Measurements from ENCODE around the gene TF. TPM values are rescaled to one million over a fixed set of nuclear protein-coding genes. Genes with fewer than 3 reads are reported as not detected.

TF gene
- polyA plus RNA-seq, 1 of the 3 experiments (the other 2 are of a cell fraction) = 0.08 TPM

DNA sequence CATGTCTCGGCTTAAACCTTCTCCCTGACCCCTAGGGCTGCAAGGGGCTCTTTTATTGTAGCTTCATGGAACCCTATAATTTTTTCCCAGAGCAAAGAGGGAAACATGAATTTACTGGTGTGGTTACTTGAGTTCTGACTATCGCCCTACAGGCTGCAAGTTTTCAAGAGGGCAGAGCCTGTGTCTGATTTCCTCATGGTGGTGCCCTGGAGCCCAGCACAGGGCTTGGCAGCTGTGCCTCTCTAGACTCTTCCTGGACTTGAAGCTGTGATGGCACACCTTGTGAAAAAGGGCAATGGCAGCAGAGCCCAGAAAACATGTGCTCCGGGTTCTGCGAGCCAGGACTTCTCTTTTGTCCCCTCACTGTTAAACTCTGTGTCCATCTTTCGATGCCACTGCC, 34.2 kb upstream of the TF start:
- H3F3A ChIP-seq (replicated peaks; ENCODE audit: insufficient read depth) = no peaks in the 10 kb centered on the region
- no peaks in the 10 kb centered on the region for H3K79me2 ChIP-seq (ENCODE audit: insufficient read depth)
- no peaks in the 10 kb centered on the region; a peak in 1 of 4 replicates for H3K4me1 ChIP-seq (ENCODE audit: control insufficient read depth in 1 of 2, insufficient read depth in 2 of 2, low read depth in 1 of 2, low read length in 1 of 2)
- no peak for DNase-seq
- CTCF ChIA-PET = interaction anchor here (0.9 kb wide), 1 partner anchor 11 kb away, joined by 3 read pairs; no protein-coding TSS in a partner anchor
- H3K27me3 ChIP-seq (ENCODE audit: insufficient read depth) = peaks cover 18% of the 10 kb centered on the region; the same call in 1 of the 2 replicates
- H2AFZ ChIP-seq (ENCODE audit: low read depth) = no peak overlapping the region
- no peak overlapping the region for H3K27ac ChIP-seq (ENCODE audit: low read depth in 2 of 2, low read length in 1 of 2)
- WGBS (ENCODE audit: low lambda C conversion rate) = 34% methylated on average over 5 of the region's 5 CpGs
- H4K20me1 ChIP-seq (ENCODE audit: insufficient read depth) = no peaks in the 10 kb centered on the region
- H3K36me3 ChIP-seq (replicated peaks in 1 of 2; ENCODE audit: control insufficient read depth in 1 of 2, insufficient read depth in 2 of 2, low read length in 1 of 2) = no peaks in the 10 kb centered on the region
- H3K9me2 ChIP-seq = no peaks in the 10 kb centered on the region
- POLR2A ChIA-PET = no interaction called here
- TF ChIP-seq POLR2AphosphoS5 (IDR thresholded peaks at IDR 0.05; ENCODE audit: low read depth, low read length) (no peak), YY1 (IDR thresholded peaks at IDR 0.05; ENCODE audit: low read depth) (no peak), RXRA (IDR thresholded peaks at IDR 0.05; ENCODE audit: borderline replicate concordance, low read depth) (no peak), TAF1 (IDR thresholded peaks at IDR 0.05; ENCODE audit: borderline replicate concordance, low read depth, low read length) (no peak), MEF2A (IDR thresholded peaks at IDR 0.05; ENCODE audit: borderline replicate concordance, low read depth) (no peak), CHD2 (IDR thresholded peaks at IDR 0.05; ENCODE audit: low read length, partially characterized antibody) (no peak), TCF12 (IDR thresholded peaks at IDR 0.05) (no peak), SIN3A (IDR thresholded peaks at IDR 0.05; ENCODE audit: borderline replicate concordance, low read depth, low read length) (no peak), TEAD4 (IDR thresholded peaks at IDR 0.05; ENCODE audit: borderline replicate concordance, insufficient read depth) (no peak), SMC3 (IDR thresholded peaks at IDR 0.05; ENCODE audit: low read depth, low read length) (no peak), GATA2 (CRISPR knock-in tag; IDR thresholded peaks at IDR 0.05) (no peak), EZH2phosphoT487 (IDR thresholded peaks at IDR 0.05; ENCODE audit: borderline replicate concordance, low read depth) (no peak), FOXJ3 (CRISPR knock-in tag; IDR thresholded peaks at IDR 0.05) (no peak)
- TF ChIP-seq, protein P1, sequence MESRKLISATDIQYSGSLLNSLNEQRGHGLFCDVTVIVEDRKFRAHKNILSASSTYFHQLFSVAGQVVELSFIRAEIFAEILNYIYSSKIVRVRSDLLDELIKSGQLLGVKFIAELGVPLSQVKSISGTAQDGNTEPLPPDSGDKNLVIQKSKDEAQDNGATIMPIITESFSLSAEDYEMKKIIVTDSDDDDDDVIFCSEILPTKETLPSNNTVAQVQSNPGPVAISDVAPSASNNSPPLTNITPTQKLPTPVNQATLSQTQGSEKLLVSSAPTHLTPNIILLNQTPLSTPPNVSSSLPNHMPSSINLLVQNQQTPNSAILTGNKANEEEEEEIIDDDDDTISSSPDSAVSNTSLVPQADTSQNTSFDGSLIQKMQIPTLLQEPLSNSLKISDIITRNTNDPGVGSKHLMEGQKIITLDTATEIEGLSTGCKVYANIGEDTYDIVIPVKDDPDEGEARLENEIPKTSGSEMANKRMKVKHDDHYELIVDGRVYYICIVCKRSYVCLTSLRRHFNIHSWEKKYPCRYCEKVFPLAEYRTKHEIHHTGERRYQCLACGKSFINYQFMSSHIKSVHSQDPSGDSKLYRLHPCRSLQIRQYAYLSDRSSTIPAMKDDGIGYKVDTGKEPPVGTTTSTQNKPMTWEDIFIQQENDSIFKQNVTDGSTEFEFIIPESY (IDR thresholded peaks at IDR 0.05; ENCODE audit: borderline replicate concordance, low read depth) = no peak
- TF ChIP-seq, protein P2, sequence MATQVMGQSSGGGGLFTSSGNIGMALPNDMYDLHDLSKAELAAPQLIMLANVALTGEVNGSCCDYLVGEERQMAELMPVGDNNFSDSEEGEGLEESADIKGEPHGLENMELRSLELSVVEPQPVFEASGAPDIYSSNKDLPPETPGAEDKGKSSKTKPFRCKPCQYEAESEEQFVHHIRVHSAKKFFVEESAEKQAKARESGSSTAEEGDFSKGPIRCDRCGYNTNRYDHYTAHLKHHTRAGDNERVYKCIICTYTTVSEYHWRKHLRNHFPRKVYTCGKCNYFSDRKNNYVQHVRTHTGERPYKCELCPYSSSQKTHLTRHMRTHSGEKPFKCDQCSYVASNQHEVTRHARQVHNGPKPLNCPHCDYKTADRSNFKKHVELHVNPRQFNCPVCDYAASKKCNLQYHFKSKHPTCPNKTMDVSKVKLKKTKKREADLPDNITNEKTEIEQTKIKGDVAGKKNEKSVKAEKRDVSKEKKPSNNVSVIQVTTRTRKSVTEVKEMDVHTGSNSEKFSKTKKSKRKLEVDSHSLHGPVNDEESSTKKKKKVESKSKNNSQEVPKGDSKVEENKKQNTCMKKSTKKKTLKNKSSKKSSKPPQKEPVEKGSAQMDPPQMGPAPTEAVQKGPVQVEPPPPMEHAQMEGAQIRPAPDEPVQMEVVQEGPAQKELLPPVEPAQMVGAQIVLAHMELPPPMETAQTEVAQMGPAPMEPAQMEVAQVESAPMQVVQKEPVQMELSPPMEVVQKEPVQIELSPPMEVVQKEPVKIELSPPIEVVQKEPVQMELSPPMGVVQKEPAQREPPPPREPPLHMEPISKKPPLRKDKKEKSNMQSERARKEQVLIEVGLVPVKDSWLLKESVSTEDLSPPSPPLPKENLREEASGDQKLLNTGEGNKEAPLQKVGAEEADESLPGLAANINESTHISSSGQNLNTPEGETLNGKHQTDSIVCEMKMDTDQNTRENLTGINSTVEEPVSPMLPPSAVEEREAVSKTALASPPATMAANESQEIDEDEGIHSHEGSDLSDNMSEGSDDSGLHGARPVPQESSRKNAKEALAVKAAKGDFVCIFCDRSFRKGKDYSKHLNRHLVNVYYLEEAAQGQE (IDR thresholded peaks at IDR 0.05; ENCODE audit: low read depth, low read length) = no peak
- TF ChIP-seq, protein P3, sequence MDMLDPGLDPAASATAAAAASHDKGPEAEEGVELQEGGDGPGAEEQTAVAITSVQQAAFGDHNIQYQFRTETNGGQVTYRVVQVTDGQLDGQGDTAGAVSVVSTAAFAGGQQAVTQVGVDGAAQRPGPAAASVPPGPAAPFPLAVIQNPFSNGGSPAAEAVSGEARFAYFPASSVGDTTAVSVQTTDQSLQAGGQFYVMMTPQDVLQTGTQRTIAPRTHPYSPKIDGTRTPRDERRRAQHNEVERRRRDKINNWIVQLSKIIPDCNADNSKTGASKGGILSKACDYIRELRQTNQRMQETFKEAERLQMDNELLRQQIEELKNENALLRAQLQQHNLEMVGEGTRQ (IDR thresholded peaks at IDR 0.05; ENCODE audit: borderline replicate concordance, low read depth, low read length) = no peak
- TF ChIP-seq, protein P4, sequence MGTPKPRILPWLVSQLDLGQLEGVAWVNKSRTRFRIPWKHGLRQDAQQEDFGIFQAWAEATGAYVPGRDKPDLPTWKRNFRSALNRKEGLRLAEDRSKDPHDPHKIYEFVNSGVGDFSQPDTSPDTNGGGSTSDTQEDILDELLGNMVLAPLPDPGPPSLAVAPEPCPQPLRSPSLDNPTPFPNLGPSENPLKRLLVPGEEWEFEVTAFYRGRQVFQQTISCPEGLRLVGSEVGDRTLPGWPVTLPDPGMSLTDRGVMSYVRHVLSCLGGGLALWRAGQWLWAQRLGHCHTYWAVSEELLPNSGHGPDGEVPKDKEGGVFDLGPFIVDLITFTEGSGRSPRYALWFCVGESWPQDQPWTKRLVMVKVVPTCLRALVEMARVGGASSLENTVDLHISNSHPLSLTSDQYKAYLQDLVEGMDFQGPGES (IDR thresholded peaks at IDR 0.05; ENCODE audit: low read depth, low read length) = no peak
- no peak overlapping the region for H3K9ac ChIP-seq
- H3K4me3 ChIP-seq (ENCODE audit: low read depth in 2 of 2, low read length in 1 of 2) = no peak overlapping the region
- H3K9me3 ChIP-seq = no peaks in the 10 kb centered on the region
- no peak overlapping the region for H3K4me2 ChIP-seq
